PC-9 (cell line): ENCODE results near the gene RALGAPA2. TPM values are rescaled to one million over a fixed set of nuclear protein-coding genes. Genes with fewer than 3 reads are reported as not detected.

Experiments used
- BruUV-seq: library from RNA; stranded (reverse); fragments of 400-500 nt; replicated peaks from 2 replicates; lab custom pipeline; 2021; lab: Mats Ljungman, UMichigan
- CTCF ChIA-PET: fragments of 300-600 bp; sonication (Branson Sonifier 250); formaldehyde crosslinking; loops from one replicate; lab custom pipeline; 2022; ENCODE audit warnings: antibody characterized with exemption; lab: Charles Lee
- POLR2A ChIA-PET: fragments of 300-600 bp; sonication (Branson Sonifier 250); formaldehyde crosslinking; loops from one replicate; lab custom pipeline; 2022; ENCODE audit warnings: antibody characterized with exemption; ENCODE audit not compliant: unreplicated experiment; lab: Charles Lee
- DNase-seq, 2 experiments: peaks; one replicate each; pipeline versions ENCODE4 v3.0.0 to v3.0.0-alpha.2; 2015 to 2022; ENCODE audit warnings: mixed read lengths in 1 of 2
- H2AFZ ChIP-seq: fragments of 200-600 bp; sonication (generic); 2 replicates; pipeline ENCODE4 v1.8.1; 2017; ENCODE audit warnings: antibody characterized with exemption
- H3F3A ChIP-seq: fragments of 200-600 bp; sonication (generic); 2 replicates; pipeline ENCODE4 v1.8.1; 2017; ENCODE audit warnings: antibody characterized with exemption, mild to moderate bottlenecking, low read depth; ENCODE audit not compliant: insufficient read depth
- H3K27ac ChIP-seq: fragments of 200-600 bp; sonication (generic); 2 replicates; pipeline ENCODE4 v1.6.1; 2016; ENCODE audit warnings: mixed run types
- H3K27me3 ChIP-seq: fragments of 200-600 bp; sonication (generic); 2 replicates; pipeline ENCODE4 v1.6.1; 2016; ENCODE audit warnings: low read depth, mixed run types; ENCODE audit not compliant: insufficient read depth
- H3K36me3 ChIP-seq: fragments of 200-600 bp; sonication (generic); 2 replicates; pipeline ENCODE4 v1.6.1; 2016; ENCODE audit warnings: low read depth, mixed run types
- H3K4me1 ChIP-seq: fragments of 200-600 bp; sonication (generic); replicated peaks from 2 replicates; pipeline ENCODE4 v1.6.1; 2016; ENCODE audit warnings: mixed run types; ENCODE audit not compliant: insufficient read depth
- H3K4me2 ChIP-seq: fragments of 200-600 bp; sonication (generic); 2 replicates; pipeline ENCODE4 v1.6.1; 2017; ENCODE audit warnings: mixed run types
- H3K4me3 ChIP-seq: fragments of 200-600 bp; sonication (generic); 2 replicates; pipeline ENCODE4 v1.6.1; 2016; ENCODE audit warnings: mixed run types
- H3K79me2 ChIP-seq: fragments of 200-600 bp; sonication (generic); 2 replicates; pipeline ENCODE4 v1.6.1; 2017; ENCODE audit warnings: low read depth, mixed run types
- H3K9me2 ChIP-seq: fragments of 200-600 bp; sonication (generic); 2 replicates; pipeline ENCODE4 v1.8.1; 2017; ENCODE audit warnings: mild to moderate bottlenecking; ENCODE audit not compliant: insufficient read depth
- H3K9me3 ChIP-seq: fragments of 200-600 bp; sonication (generic); 2 replicates; pipeline ENCODE4 v1.8.1; 2016; ENCODE audit warnings: low read depth; ENCODE audit not compliant: insufficient read depth
- H4K20me1 ChIP-seq: fragments of 200-600 bp; sonication (generic); 2 replicates; pipeline ENCODE4 v1.8.1; 2017; ENCODE audit not compliant: insufficient read depth
- EZH2 ChIP-seq: fragments of 200-600 bp; sonication (generic); IDR thresholded peaks from 2 replicates; pipeline ENCODE4 v1.8.0; 2017; ENCODE audit warnings: antibody characterized with exemption, low read depth
- intact Hi-C: fragments of 100-400 bp; cut with micrococcal nuclease; formaldehyde crosslinking; loops from one replicate; pipeline ENCODE4 v1.10.0; 2022; ENCODE audit not compliant: unreplicated experiment
- total RNA-seq: library from RNA; stranded (reverse); gene quantifications from 2 replicates; pipeline ENCODE4 v1.2.3, GENCODE V29; 2021
- TF ChIP-seq, protein P1 (sequence below): fragments of 200-600 bp; sonication (generic); conservative IDR thresholded peaks from 2 replicates; pipeline ENCODE4 v1.6.1; 2017; ENCODE audit warnings: mixed run types, antibody characterized with exemption, mild to moderate bottlenecking, moderate library complexity

The RALGAPA2 gene
- total RNA-seq, 1 experiment from 2014 or later = 28.7 TPM

DNA sequence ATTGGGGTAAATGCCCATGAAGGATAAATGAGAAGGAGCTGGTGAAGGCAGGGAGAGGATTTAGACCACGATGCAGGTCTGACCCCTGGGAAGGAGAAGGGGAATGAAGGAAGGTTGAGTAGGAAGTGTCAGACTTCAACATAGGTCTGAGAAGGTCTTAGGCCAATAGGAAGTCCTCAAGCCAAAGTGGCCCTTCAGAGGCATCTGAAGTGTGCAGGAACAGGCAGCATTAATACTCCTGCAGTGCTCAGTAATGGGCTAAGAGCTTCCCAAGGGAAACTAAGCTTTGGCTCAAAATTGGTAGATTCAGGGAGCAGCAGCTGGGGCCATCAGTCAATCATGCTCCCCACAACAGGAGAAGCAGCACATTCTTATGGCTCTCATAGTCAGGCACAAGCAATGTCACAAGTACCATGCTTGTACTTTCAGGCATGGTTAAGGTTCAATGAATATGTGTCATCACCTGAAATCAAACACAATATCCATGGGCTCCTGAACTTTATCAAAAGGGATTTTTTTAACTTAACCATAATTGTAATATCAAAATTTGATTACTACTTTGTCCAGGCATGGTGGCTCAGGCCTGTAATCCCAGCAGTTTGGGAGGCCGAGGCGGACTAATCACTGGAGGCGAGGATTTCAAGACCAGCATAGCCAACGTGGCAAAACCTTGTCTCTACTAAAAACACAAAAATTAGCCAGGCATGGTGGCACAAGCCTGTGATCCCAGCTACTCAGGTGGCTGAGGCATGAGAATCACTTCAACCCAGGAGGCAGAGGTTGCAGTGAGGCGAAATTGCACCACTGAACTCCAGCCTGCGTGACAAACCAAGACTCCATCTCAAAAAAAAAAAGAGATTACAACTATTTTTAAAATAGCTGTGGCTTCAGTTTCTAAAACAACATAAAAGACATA, 9.9 kb downstream of the RALGAPA2 start:
- CTCF ChIA-PET = interaction anchor here (0.7 kb wide), 1 partner anchor 867 kb away, joined by 3 read pairs; no protein-coding TSS in a partner anchor
- intact Hi-C loops = no loop called here
- no peak for DNase-seq

DNA sequence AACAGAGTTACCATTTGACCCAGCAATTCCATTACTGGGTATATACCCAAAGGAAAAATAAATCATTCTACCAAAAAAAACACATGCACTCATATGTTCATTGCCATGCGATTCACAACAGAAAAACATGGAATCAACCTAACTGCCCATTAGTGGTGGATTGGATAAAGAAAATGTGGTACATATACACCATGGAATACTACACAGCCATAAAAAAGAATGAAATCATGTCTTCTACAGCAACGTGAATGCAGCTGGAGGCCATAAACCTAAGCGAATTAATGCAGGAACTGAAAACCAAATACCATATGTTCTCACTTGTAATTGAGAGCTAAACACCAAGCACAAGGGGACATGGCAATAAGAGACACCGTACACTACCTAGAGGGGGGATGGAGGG, 12.5 kb downstream of the RALGAPA2 start:
- no peak overlapping the region for H2AFZ ChIP-seq
- no peaks in the 10 kb centered on the region for H3K36me3 ChIP-seq
- peaks cover 5% of the 10 kb centered on the region; the same call in 1 of the 2 replicates for H3K79me2 ChIP-seq
- no peak for DNase-seq
- ChIA-PET CTCF (no interaction called here), POLR2A (interaction anchor here (0.6 kb wide), 1 partner anchor 10 kb away, joined by 4 read pairs; no protein-coding TSS in a partner anchor)
- BruUV-seq = no TSS peak
- 0 out of 2 replicates have a peak, but pooled peaks cover 4% of the 10 kb centered on the region for H4K20me1 ChIP-seq
- H3K9me3 ChIP-seq = no peaks in the 10 kb centered on the region
- 0 out of 2 replicates have a peak, but pooled peaks cover 3% of the 10 kb centered on the region for H3F3A ChIP-seq
- no peak for TF ChIP-seq EZH2
- TF ChIP-seq, protein P1, sequence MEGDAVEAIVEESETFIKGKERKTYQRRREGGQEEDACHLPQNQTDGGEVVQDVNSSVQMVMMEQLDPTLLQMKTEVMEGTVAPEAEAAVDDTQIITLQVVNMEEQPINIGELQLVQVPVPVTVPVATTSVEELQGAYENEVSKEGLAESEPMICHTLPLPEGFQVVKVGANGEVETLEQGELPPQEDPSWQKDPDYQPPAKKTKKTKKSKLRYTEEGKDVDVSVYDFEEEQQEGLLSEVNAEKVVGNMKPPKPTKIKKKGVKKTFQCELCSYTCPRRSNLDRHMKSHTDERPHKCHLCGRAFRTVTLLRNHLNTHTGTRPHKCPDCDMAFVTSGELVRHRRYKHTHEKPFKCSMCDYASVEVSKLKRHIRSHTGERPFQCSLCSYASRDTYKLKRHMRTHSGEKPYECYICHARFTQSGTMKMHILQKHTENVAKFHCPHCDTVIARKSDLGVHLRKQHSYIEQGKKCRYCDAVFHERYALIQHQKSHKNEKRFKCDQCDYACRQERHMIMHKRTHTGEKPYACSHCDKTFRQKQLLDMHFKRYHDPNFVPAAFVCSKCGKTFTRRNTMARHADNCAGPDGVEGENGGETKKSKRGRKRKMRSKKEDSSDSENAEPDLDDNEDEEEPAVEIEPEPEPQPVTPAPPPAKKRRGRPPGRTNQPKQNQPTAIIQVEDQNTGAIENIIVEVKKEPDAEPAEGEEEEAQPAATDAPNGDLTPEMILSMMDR = no peak
- no peak overlapping the region for H3K4me2 ChIP-seq
- no peaks in the 10 kb centered on the region for H3K27me3 ChIP-seq
- no peak overlapping the region for H3K27ac ChIP-seq
- intact Hi-C loops = no loop called here
- H3K4me3 ChIP-seq = no peak overlapping the region
- H3K4me1 ChIP-seq = 0 out of 2 replicates have a peak, but pooled peaks cover 9% of the 10 kb centered on the region
- H3K9me2 ChIP-seq = no peaks in the 10 kb centered on the region

More for the DNA sequence above, 9.9 kb downstream of the RALGAPA2 start:
- no peaks in the 10 kb centered on the region for H3K9me2 ChIP-seq
- H3K79me2 ChIP-seq = 0 out of 2 replicates have a peak, but pooled peaks cover 4% of the 10 kb centered on the region
- H3K9me3 ChIP-seq = no peaks in the 10 kb centered on the region
- H3K4me2 ChIP-seq = no peak overlapping the region
- no peak overlapping the region for H2AFZ ChIP-seq
- H3K4me1 ChIP-seq = 0 out of 2 replicates have a peak, but pooled peaks cover 9% of the 10 kb centered on the region
- H3K4me3 ChIP-seq = no peak overlapping the region
- no TSS peak for BruUV-seq
- POLR2A ChIA-PET = no interaction called here
- H3K36me3 ChIP-seq = no peaks in the 10 kb centered on the region
- TF ChIP-seq EZH2 = no peak
- TF ChIP-seq, protein P1 = no peak
- H3F3A ChIP-seq = 0 out of 2 replicates have a peak, but pooled peaks cover 3% of the 10 kb centered on the region
- no peaks in the 10 kb centered on the region for H3K27me3 ChIP-seq
- H4K20me1 ChIP-seq = 0 out of 2 replicates have a peak, but pooled peaks cover 4% of the 10 kb centered on the region
- H3K27ac ChIP-seq = no peak overlapping the region

DNA sequence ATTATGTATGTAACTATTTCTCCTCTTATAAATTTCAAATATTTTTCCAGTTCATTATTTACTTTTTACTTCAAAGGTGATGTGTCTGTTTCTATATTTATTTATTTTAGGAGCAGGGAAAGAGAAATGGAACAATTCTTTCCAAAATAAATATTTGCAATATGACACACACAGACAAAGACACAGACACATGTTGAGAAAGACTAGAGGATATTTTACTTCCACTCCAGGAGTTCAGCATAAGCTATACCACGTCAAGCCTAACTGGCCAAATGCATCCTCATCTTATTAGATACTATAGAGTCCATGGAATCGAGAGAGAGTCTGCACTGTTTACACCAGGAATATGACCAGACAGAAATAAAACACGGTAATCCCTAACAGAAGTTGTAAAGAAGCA, 13.3 kb downstream of the RALGAPA2 start:
- no peak for DNase-seq
- Histone ChIP-seq H3K9me3 (no peaks in the 10 kb centered on the region), H3F3A (0 out of 2 replicates have a peak, but pooled peaks cover 3% of the 10 kb centered on the region), H3K9me2 (no peaks in the 10 kb centered on the region), H4K20me1 (0 out of 2 replicates have a peak, but pooled peaks cover 4% of the 10 kb centered on the region), H3K4me1 (0 out of 2 replicates have a peak, but pooled peaks cover 9% of the 10 kb centered on the region), H3K27ac (no peak overlapping the region), H3K4me2 (no peak overlapping the region), H3K4me3 (no peak overlapping the region), H2AFZ (no peak overlapping the region), H3K27me3 (no peaks in the 10 kb centered on the region), H3K36me3 (no peaks in the 10 kb centered on the region), H3K79me2 (peaks cover 5% of the 10 kb centered on the region; the same call in 1 of the 2 replicates)
- intact Hi-C loops = no loop called here
- CTCF ChIA-PET = no interaction called here
- no peak for TF ChIP-seq EZH2
- TF ChIP-seq, protein P1 = no peak
- POLR2A ChIA-PET = no interaction called here
- no TSS peak for BruUV-seq
